Thyroid gland (tissue), 4 donors: ENCODE data around the gene ARL2BP. TPM values are rescaled to one million over a fixed set of nuclear protein-coding genes. Genes with fewer than 3 reads are reported as not detected.

ENCODE experiments used
- DNase-seq, 2 donors: peaks; one replicate each; pipeline ENCODE4 v3.0.0-alpha.2; 2019
- H3K27ac ChIP-seq, 3 donors: fragments of 200-600 bp; sonication (generic); 1 replicate in 2 of 3; 2 replicates in 1 of 3; pipeline ENCODE4 v1.5.1; 2016 to 2019; ENCODE audit warnings: mild to moderate bottlenecking in 1 of 3, moderate library complexity in 1 of 3
- H3K27me3 ChIP-seq: fragments of 200-600 bp; sonication (generic); one replicate; pipeline ENCODE4 v1.5.1; 2019
- H3K36me3 ChIP-seq, 2 donors: fragments of 200-600 bp; sonication (generic); one replicate each; pipeline ENCODE4 v1.5.1; 2016 to 2019
- H3K4me1 ChIP-seq, 2 donors: fragments of 200-600 bp; sonication (generic); one replicate each; pipeline ENCODE4 v1.5.1; 2017 to 2019
- H3K4me3 ChIP-seq, 3 donors: fragments of 200-600 bp; sonication (generic); replicated peaks in 1 of 3; 1 replicate in 2 of 3; 2 replicates in 1 of 3; pipeline ENCODE4 v1.5.1; 2016; ENCODE audit warnings: mild to moderate bottlenecking in 1 of 3
- H3K9me3 ChIP-seq: fragments of 200-600 bp; sonication (generic); one replicate; pipeline ENCODE4 v1.5.1; 2017
- CTCF ChIP-seq, 6 experiments: fragments of 200-600 bp in 3 of 6; fragments of 450-650 bp in 3 of 6; sonication (generic) in 3 of 6; IDR thresholded peaks; one replicate each; pipeline ENCODE4 v1.5.1; 2016 to 2019; ENCODE audit warnings: antibody characterized with exemption in 6 of 6, mild to moderate bottlenecking in 2 of 6, inconsistent platforms in 1 of 6, moderate library complexity in 1 of 6
- POLR2A ChIP-seq, 2 donors: fragments of 450-650 bp; IDR thresholded peaks; one replicate each; pipeline ENCODE4 v1.6.1; 2017; ENCODE audit warnings: antibody characterized with exemption in 2 of 2, mild to moderate bottlenecking in 2 of 2, moderate library complexity in 1 of 2
- WGBS, 2 donors: methylation state at CpG; one replicate each; pipeline ENCODE4 v1.1.5; 2017; 5-methylcytosine and 5-hydroxymethylcytosine counted together
- intact Hi-C: fragments of 100-400 bp; cut with DNase I; formaldehyde crosslinking; loops from one replicate; pipeline ENCODE4 v1.15.1; 2023
- total RNA-seq, 4 donors: library from RNA; depleted of rRNA; stranded (reverse); fragments of >200 nt; gene quantifications; one replicate each; pipeline ENCODE4 v1.2.3, GENCODE V29; 2016

The ARL2BP gene
- total RNA-seq, 4 donors from 2014 or later, result 51.2 to 68.9 (median 60.0) TPM

GRCh38 chr16:57299009-57299718 is 54.1 kb downstream of the ARL2BP start:
- Histone ChIP-seq H3K27ac (peak overlapping the region; percentile 86 to 90 (median 89)), H3K36me3 (no peaks in the 10 kb centered on the region), H3K9me3 (no peaks in the 10 kb centered on the region), H3K4me3 (peak overlapping the region in 2 of 3 donors; percentile 0 to 26), H3K4me1 (peaks cover 5 to 24% of the 10 kb centered on the region in 2 donors), H3K27me3 (no peaks in the 10 kb centered on the region)
- 26 to 27% methylated on average over 14 of the region's 14 CpGs for WGBS, 2 donors
- TF ChIP-seq POLR2A (IDR thresholded peaks at IDR 0.05), result no peak
- TF ChIP-seq CTCF (IDR thresholded peaks at IDR 0.05), result peak in 1 of 6 experiments; percentile 25
- no peak for DNase-seq
- intact Hi-C loops, result loop anchor here (5.0 kb wide), 1 partner anchor 217 kb away; no protein-coding TSS in a partner anchor

- 0 to 1% methylated on average over 22 to 35 of the region's 35 CpGs for WGBS, 2 donors
- TF ChIP-seq CTCF (IDR thresholded peaks at IDR 0.05) (peak in 5 of 6 experiments; percentile 21 to 68 (median 46)), POLR2A (IDR thresholded peaks at IDR 0.05) (peak in 1 of 2 donors; percentile 39)
- no peaks in the 10 kb centered on the region for H3K36me3 ChIP-seq
- intact Hi-C loops, result loop anchor here (2.0 to 10.0 kb wide), 3 partner anchors 117 to 225 kb away; no protein-coding TSS in a partner anchor
- no peaks in the 10 kb centered on the region for H3K9me3 ChIP-seq
- H3K27ac ChIP-seq, result peak overlapping the region; percentile 86 to 90 (median 89)
- peak; percentile 87 to 90 for DNase-seq
- no peaks in the 10 kb centered on the region for H3K27me3 ChIP-seq
- peaks cover 9 to 30% of the 10 kb centered on the region in 2 donors for H3K4me1 ChIP-seq
- peak overlapping the region in 2 of 3 donors; percentile 3 to 26 for H3K4me3 ChIP-seq
These were observed 54.8 kb downstream of the ARL2BP start for GRCh38 chr16:57299719-57300386.

DNA sequence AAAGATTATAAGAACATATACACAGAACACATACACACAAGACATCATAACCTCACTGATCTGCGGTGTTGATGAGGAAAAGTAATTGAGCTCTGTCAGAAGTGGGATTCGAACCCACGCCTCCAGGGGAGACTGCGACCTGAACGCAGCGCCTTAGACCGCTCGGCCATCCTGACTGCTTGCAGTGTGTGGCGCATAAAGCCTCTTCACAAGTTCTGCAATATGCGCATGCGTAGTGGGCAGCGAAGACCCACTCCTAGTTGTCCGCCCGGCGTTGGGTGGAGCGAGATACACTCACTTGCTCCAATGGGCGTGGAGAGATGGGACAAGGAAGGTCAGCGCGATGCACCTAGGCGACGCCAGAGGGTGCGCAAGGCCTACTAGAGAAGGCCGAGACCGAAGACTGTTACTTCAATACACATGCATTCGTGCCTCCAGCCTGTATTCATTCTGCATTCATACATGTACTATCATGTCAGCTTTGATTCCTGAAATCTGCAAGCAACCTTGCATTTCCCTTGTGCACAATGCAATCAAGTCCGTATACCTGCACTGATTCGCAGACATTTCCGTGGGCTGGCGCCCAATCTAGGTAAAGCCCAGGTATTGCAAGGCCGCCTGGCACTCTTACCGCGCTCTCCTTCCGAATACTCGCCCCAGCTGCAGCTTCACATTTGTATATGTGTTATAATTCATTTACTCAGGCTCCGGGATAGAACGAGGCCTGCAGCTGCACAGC is 55.5 kb downstream of the ARL2BP start:
- WGBS, 2 donors, result 3 to 4% methylated on average over 22 to 36 of the region's 36 CpGs
- TF ChIP-seq POLR2A (IDR thresholded peaks at IDR 0.05) (no peak), CTCF (IDR thresholded peaks at IDR 0.05) (peak; percentile 75 to 100 (median 96))
- no peaks in the 10 kb centered on the region for H3K36me3 ChIP-seq
- H3K4me3 ChIP-seq, result peak overlapping the region in 2 of 3 donors; percentile 3 to 26
- peak; percentile 100 for DNase-seq
- no peaks in the 10 kb centered on the region for H3K9me3 ChIP-seq
- intact Hi-C loops, result loop anchor here (2.0 to 10.0 kb wide), 2 partner anchors 116 to 224 kb away; no protein-coding TSS in a partner anchor
- peak overlapping the region; percentile 86 to 90 (median 89) for H3K27ac ChIP-seq
- H3K4me1 ChIP-seq, result peaks cover 9 to 37% of the 10 kb centered on the region in 2 donors
- H3K27me3 ChIP-seq, result no peaks in the 10 kb centered on the region

DNA sequence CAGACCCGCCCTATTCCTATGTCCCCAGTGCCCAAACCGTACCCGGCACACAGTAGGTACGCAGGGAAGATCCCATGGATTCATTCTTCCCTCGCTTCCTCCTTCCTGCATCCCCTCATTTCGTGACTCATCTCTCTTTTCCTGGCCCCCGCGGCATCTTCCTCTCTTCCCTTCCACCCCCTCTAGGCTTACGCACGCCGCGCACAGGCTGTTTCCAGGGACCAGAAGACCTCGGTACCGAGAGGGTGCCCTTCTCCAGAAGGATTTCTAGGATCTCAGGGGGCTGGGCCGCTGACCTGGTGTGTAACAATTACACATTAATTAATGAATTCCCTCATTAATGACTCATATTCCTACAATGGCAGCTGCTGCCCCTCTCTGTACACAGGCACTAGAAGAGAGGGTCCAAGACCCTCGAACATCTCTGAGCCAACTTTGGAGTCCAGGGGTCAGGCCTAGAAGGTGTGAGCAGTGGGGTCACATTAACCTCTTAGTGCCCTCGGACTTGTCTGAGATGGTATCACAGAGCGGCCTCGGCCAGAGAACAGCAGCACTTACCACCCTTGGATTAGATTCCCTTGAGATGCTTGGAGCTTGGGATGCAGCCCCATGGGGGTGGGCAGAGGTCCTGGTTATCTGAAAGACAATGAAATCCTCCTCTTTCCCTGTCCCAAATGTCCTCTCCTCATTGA is 56.2 kb downstream of the ARL2BP start:
- no peak overlapping the region for H3K4me3 ChIP-seq
- H3K4me1 ChIP-seq, result peaks cover 9 to 43% of the 10 kb centered on the region in 2 donors

More for the DNA sequence above, 56.2 kb downstream of the ARL2BP start:
- Histone ChIP-seq H3K9me3 (no peaks in the 10 kb centered on the region), H3K27me3 (no peaks in the 10 kb centered on the region), H3K27ac (no peak overlapping the region), H3K36me3 (no peaks in the 10 kb centered on the region)
- WGBS, 2 donors, result 33 to 48% methylated on average over 17 to 19 of the region's 19 CpGs
- TF ChIP-seq CTCF (IDR thresholded peaks at IDR 0.05), result no peak
- TF ChIP-seq POLR2A (IDR thresholded peaks at IDR 0.05), result no peak
- no peak for DNase-seq
- intact Hi-C loops, result loop anchor here (2.0 to 10.0 kb wide), 2 partner anchors 116 to 224 kb away; no protein-coding TSS in a partner anchor

Other genes starting within 250 kb of the ARL2BP start
- 10 to 100 TPM; 26.6 to 33.3 (median 29.2) TPM for gene CPNE2, start 152.7 kb upstream of the ARL2BP start, total RNA-seq
- gene PSME3IP1, start 59.2 kb upstream of the ARL2BP start, total RNA-seq, result 10 to 100 TPM; 64.7 to 96.3 (median 78.9) TPM
- gene RSPRY1, start 58.9 kb upstream of the ARL2BP start, total RNA-seq, result 10 to 100 TPM; 42.6 to 59.2 (median 53.9) TPM
- 10 to 100 TPM; 13.6 to 38.5 (median 30.1) TPM for gene PLLP, start 39.4 kb downstream of the ARL2BP start, total RNA-seq
- gene CCL22, start 113.5 kb downstream of the ARL2BP start, total RNA-seq, result not detected
- 10 to 100 TPM in 3 of 4 donors, 1 to 10 TPM in 1; 3.3 to 12.6 (median 10.9) TPM for gene CX3CL1, start 127.2 kb downstream of the ARL2BP start, total RNA-seq
- not detected for gene CCL17, start 159.5 kb downstream of the ARL2BP start, total RNA-seq
- gene CIAPIN1, start 202.1 kb downstream of the ARL2BP start, total RNA-seq, result 10 to 100 TPM; 29.2 to 41.2 (median 35.5) TPM
- gene COQ9, start 202.2 kb downstream of the ARL2BP start, total RNA-seq, result 100 to 1,000 TPM in 1 of 4 donors, 10 to 100 TPM in 3; 41.8 to 112 (median 76.1) TPM
- 100 to 1,000 TPM; 126 to 212 (median 174) TPM for gene POLR2C, start 217.4 kb downstream of the ARL2BP start, total RNA-seq
- 10 to 100 TPM in 2 of 4 donors, 1 to 10 TPM in 2; 9.1 to 27.3 (median 13.3) TPM for gene DOK4, start 241.2 kb downstream of the ARL2BP start, total RNA-seq